Hepatocyte (in vitro differentiated cells): Measurements from ENCODE around the gene LGALS7B.

Source experiments
- EZH2 ChIP-seq: fragments of 200-600 bp; sonication (generic); IDR thresholded peaks from 2 replicates; pipeline ENCODE4 v1.6.1; 2016; ENCODE audit warnings: antibody characterized with exemption, mild to moderate bottlenecking, borderline replicate concordance
- EZH2phosphoT487 ChIP-seq: fragments of 200-600 bp; sonication (generic); IDR thresholded peaks from one replicate; pipeline ENCODE4 v1.6.1; 2018; ENCODE audit warnings: antibody characterized with exemption, mild to moderate bottlenecking, low read depth, moderate library complexity; ENCODE audit not compliant: unreplicated experiment, severe bottlenecking
- TF ChIP-seq, protein P1 (sequence below): fragments of 200-600 bp; sonication (generic); IDR thresholded peaks from 2 replicates; pipeline ENCODE4 v1.5.1; 2016; ENCODE audit warnings: antibody characterized with exemption, mild to moderate bottlenecking; ENCODE audit not compliant: poor library complexity

DNA sequence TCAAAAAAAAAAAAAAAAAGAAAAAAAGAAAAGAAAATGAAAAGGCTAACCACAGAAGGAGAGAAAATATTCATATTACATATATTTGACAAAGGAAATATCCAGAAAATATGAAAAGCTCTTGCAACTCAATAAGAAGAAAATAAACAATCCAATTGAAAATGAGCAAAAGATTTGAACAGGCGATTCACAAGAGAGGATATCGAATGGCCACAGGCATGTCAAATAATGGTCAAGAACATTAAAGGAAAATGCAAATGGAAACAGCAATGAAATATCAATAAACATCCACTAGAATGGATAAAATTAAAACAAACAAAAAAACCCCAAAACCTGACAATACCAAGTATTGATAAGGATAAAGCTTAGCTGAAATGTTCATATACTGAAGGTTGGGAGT is 23.8 kb upstream of the LGALS7B start:
- TF ChIP-seq, protein P1, sequence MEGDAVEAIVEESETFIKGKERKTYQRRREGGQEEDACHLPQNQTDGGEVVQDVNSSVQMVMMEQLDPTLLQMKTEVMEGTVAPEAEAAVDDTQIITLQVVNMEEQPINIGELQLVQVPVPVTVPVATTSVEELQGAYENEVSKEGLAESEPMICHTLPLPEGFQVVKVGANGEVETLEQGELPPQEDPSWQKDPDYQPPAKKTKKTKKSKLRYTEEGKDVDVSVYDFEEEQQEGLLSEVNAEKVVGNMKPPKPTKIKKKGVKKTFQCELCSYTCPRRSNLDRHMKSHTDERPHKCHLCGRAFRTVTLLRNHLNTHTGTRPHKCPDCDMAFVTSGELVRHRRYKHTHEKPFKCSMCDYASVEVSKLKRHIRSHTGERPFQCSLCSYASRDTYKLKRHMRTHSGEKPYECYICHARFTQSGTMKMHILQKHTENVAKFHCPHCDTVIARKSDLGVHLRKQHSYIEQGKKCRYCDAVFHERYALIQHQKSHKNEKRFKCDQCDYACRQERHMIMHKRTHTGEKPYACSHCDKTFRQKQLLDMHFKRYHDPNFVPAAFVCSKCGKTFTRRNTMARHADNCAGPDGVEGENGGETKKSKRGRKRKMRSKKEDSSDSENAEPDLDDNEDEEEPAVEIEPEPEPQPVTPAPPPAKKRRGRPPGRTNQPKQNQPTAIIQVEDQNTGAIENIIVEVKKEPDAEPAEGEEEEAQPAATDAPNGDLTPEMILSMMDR = no peak
- TF ChIP-seq EZH2phosphoT487 (no peak), EZH2 (no peak)
